Embryonic facial prominence (tissue), 1 donor: ENCODE measurements around the gene ZNF134.

ENCODE experiments used
- DNase-seq: peaks from one replicate; pipeline ENCODE4 v3.0.0-alpha.2; 2016; ENCODE audit errors: extremely low spot score

The ZNF134 gene

GRCh38 chr19:57613941-57614743, at the start of gene ZNF134:
ZNF134 (plus strand) TSS chr19:57614242; CDS start chr19:57619469, 5,227 bp downstream.
- peak; percentile 84 for DNase-seq

- no peak for DNase-seq
These were observed 47.4 kb upstream of the ZNF134 start for GRCh38 chr19:57566396-57567265.

- DNase-seq, result no peak
These were observed 43.3 kb upstream of the ZNF134 start for GRCh38 chr19:57570707-57571106.

GRCh38 chr19:57572415-57572947, 41.6 kb upstream of the ZNF134 start:
- no peak for DNase-seq

- no peak for DNase-seq
These were observed 37.4 kb upstream of the ZNF134 start for GRCh38 chr19:57576661-57577060.

- DNase-seq, result peak; percentile 98
These were observed 35.4 kb upstream of the ZNF134 start, which contains the start of gene ZNF416 for GRCh38 chr19:57578487-57579205. ZNF416 (minus strand) TSS chr19:57578911; CDS start chr19:57578704, 207 bp downstream.

- DNase-seq, result no peak
These were observed 30.9 kb upstream of the ZNF134 start for GRCh38 chr19:57583104-57583520.

GRCh38 chr19:57583521-57584416, 30.3 kb upstream of the ZNF134 start, which contains the start of gene ZIK1:
ZIK1 (plus strand) TSS chr19:57584145; CDS start chr19:57584357, 212 bp downstream.
- peak; percentile 91 for DNase-seq

- DNase-seq, result no peak
These were observed 26.5 kb upstream of the ZNF134 start for GRCh38 chr19:57587529-57587928.

GRCh38 chr19:57599377-57599760, 14.7 kb upstream of the ZNF134 start:
- DNase-seq, result no peak

- DNase-seq, result peak; percentile 81
These were observed 14.2 kb upstream of the ZNF134 start, which contains the start of gene ZNF530 for GRCh38 chr19:57599761-57600383. ZNF530 (plus strand) TSS chr19:57599885; CDS start chr19:57604346, 4,461 bp downstream.

GRCh38 chr19:57606931-57607330, 7.1 kb upstream of the ZNF134 start:
- DNase-seq, result no peak

- DNase-seq, result no peak
These were observed 2.9 kb upstream of the ZNF134 start for GRCh38 chr19:57611113-57611512.

GRCh38 chr19:57615346-57615745, 1.3 kb downstream of the ZNF134 start:
- DNase-seq, result no peak

- no peak for DNase-seq
These were observed 6.8 kb downstream of the ZNF134 start for GRCh38 chr19:57620673-57621348.

GRCh38 chr19:57623091-57623490, 9.0 kb downstream of the ZNF134 start:
- DNase-seq, result no peak

- peak; percentile 92 for DNase-seq
These were observed 19.2 kb downstream of the ZNF134 start, which contains the start of gene ZNF211 for GRCh38 chr19:57632987-57633831. ZNF211 (plus strand) TSS chr19:57633168; CDS start chr19:57633347, 179 bp downstream.

- no peak for DNase-seq
These were observed 19.7 kb downstream of the ZNF134 start for GRCh38 chr19:57633832-57634131.
